SK-N-SH (cell line): ENCODE results near the gene WRAP73.

Experiments
- EZH2phosphoT487 ChIP-seq: fragments of 200-600 bp; sonication (generic); IDR thresholded peaks from 2 replicates; pipeline ENCODE4 v1.6.1; 2017; ENCODE audit warnings: low read depth, mixed run types, mild to moderate bottlenecking, antibody characterized with exemption, moderate library complexity, borderline replicate concordance
- TEAD4 ChIP-seq: IDR thresholded peaks from 2 replicates; pipeline ENCODE4 v1.4.0; 2012; ENCODE audit warnings: mild to moderate bottlenecking, borderline replicate concordance; ENCODE audit not compliant: insufficient read depth
- TF ChIP-seq, protein P1 (sequence below): fragments of 200-600 bp; sonication (generic); IDR thresholded peaks from 2 replicates; pipeline ENCODE4 v1.6.1; 2017; ENCODE audit warnings: antibody characterized with exemption, mild to moderate bottlenecking, moderate library complexity
- TF ChIP-seq, protein P2 (sequence below): fragments of 150-350 bp; IDR thresholded peaks from 2 replicates; pipeline ENCODE4 v1.6.1; 2016; ENCODE audit warnings: mild to moderate bottlenecking, low read depth, low read length
- TF ChIP-seq, protein P3 (sequence below): fragments of 150-350 bp; IDR thresholded peaks from 2 replicates; pipeline ENCODE4 v1.6.1; 2017; ENCODE audit warnings: antibody characterized with exemption, low read length, low read depth, borderline replicate concordance

DNA sequence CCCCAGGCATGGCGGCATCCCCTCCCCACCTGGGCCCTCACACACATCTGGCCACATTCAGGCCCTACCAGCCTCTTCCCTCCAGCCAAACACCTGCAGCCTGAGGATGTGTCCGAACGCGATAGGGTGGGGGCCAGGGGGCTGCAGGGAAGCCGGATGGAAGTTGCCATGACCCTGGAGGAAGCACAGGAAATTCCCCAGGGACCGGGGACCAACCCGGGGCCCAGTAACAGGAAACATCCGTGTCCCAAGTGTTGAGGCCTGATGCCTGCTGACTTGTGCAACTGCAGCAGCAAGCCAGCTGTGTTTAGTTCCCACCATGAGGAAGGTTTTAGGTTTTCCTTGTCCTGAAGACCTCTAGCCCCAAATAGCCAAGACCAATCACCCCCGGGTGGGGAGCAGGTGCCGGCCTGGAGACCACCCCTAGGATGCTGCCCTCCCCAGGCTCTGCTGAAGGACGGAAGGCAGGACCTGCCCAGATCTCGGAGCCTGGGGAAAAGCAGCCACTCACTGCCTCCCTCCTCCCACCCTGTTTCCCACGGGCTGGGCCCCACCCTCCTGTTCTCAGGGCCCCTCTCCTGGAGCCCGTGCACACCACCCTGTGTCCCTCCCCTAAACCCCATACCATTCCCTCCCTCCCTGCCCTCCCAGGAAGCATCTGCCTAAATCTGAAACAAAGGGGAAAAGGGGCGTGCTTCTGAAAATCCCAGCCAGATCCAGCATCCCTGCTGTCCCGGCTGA is 68.4 kb downstream of the WRAP73 start:
- TF ChIP-seq TEAD4 (no peak), EZH2phosphoT487 (no peak)
- TF ChIP-seq, protein P1, sequence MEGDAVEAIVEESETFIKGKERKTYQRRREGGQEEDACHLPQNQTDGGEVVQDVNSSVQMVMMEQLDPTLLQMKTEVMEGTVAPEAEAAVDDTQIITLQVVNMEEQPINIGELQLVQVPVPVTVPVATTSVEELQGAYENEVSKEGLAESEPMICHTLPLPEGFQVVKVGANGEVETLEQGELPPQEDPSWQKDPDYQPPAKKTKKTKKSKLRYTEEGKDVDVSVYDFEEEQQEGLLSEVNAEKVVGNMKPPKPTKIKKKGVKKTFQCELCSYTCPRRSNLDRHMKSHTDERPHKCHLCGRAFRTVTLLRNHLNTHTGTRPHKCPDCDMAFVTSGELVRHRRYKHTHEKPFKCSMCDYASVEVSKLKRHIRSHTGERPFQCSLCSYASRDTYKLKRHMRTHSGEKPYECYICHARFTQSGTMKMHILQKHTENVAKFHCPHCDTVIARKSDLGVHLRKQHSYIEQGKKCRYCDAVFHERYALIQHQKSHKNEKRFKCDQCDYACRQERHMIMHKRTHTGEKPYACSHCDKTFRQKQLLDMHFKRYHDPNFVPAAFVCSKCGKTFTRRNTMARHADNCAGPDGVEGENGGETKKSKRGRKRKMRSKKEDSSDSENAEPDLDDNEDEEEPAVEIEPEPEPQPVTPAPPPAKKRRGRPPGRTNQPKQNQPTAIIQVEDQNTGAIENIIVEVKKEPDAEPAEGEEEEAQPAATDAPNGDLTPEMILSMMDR: no peak
- TF ChIP-seq, protein P2, sequence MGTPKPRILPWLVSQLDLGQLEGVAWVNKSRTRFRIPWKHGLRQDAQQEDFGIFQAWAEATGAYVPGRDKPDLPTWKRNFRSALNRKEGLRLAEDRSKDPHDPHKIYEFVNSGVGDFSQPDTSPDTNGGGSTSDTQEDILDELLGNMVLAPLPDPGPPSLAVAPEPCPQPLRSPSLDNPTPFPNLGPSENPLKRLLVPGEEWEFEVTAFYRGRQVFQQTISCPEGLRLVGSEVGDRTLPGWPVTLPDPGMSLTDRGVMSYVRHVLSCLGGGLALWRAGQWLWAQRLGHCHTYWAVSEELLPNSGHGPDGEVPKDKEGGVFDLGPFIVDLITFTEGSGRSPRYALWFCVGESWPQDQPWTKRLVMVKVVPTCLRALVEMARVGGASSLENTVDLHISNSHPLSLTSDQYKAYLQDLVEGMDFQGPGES: no peak
- TF ChIP-seq, protein P3, sequence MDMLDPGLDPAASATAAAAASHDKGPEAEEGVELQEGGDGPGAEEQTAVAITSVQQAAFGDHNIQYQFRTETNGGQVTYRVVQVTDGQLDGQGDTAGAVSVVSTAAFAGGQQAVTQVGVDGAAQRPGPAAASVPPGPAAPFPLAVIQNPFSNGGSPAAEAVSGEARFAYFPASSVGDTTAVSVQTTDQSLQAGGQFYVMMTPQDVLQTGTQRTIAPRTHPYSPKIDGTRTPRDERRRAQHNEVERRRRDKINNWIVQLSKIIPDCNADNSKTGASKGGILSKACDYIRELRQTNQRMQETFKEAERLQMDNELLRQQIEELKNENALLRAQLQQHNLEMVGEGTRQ: no peak
